ENCODE results near the gene P3R3URF.
"Not testable (repeated sequence)": the region's sequence is repeated elsewhere in the genome, so short reads cannot be mapped to it uniquely, and the experiment has no call there.

P3R3URF gene

GRCh38 chr1:46176211-46176865 lies at the start of gene P3R3URF:
P3R3URF (minus strand) TSS chr1:46176488; CDS start chr1:46176471, 17 bp downstream.
- no peak for DNase-seq

GRCh38 chr1:46224966-46225365 lies 48.7 kb upstream of the P3R3URF start:
- DNase-seq: no peak

GRCh38 chr1:46223472-46223943 lies 47.2 kb upstream of the P3R3URF start:
- peak; percentile 72 to 90 (median 85) for DNase-seq

- not testable (repeated sequence) for DNase-seq
Measured at GRCh38 chr1:46223055-46223454, 46.8 kb upstream of the P3R3URF start.

GRCh38 chr1:46221749-46222148 lies 45.5 kb upstream of the P3R3URF start:
- no peak for DNase-seq

GRCh38 chr1:46220808-46221207 lies 44.5 kb upstream of the P3R3URF start:
- no peak for DNase-seq

GRCh38 chr1:46219551-46220520 lies 43.5 kb upstream of the P3R3URF start:
- no peak for DNase-seq

GRCh38 chr1:46218443-46218842 lies 42.2 kb upstream of the P3R3URF start:
- peak; percentile 54 to 98 (median 78) for DNase-seq

- DNase-seq: no peak
Measured at GRCh38 chr1:46215504-46215903, 39.2 kb upstream of the P3R3URF start.

- DNase-seq: no peak
Measured at GRCh38 chr1:46211051-46211450, 34.8 kb upstream of the P3R3URF start.

GRCh38 chr1:46210561-46210960 lies 34.3 kb upstream of the P3R3URF start:
- no peak for DNase-seq

GRCh38 chr1:46206399-46206798 lies 30.1 kb upstream of the P3R3URF start:
- DNase-seq: no peak

- no peak for DNase-seq
Measured at GRCh38 chr1:46205791-46206190, 29.5 kb upstream of the P3R3URF start.

GRCh38 chr1:46205141-46205540 lies 28.9 kb upstream of the P3R3URF start:
- DNase-seq: no peak

GRCh38 chr1:46204406-46204742 lies 28.1 kb upstream of the P3R3URF start:
- peak in 1 of 3 experiments; percentile 47 for DNase-seq

- no peak for DNase-seq
Measured at GRCh38 chr1:46203738-46204405, 27.6 kb upstream of the P3R3URF start.

GRCh38 chr1:46199233-46199749 lies 23.0 kb upstream of the P3R3URF start:
- DNase-seq: no peak

GRCh38 chr1:46197964-46198811 lies 21.9 kb upstream of the P3R3URF start, which contains the start of gene POMGNT1:
POMGNT1 (minus strand) TSS chr1:46198434; CDS start chr1:46197821, 613 bp downstream.
- DNase-seq: peak; percentile 65 to 81 (median 77)

- DNase-seq: no peak
Measured at GRCh38 chr1:46197560-46197963, 21.3 kb upstream of the P3R3URF start.

GRCh38 chr1:46196609-46197008 lies 20.3 kb upstream of the P3R3URF start:
- DNase-seq: no peak

GRCh38 chr1:46194641-46195193 lies 18.4 kb upstream of the P3R3URF start:
- no peak for DNase-seq
